Gastrocnemius medialis (tissue), 4 donors: Measurements from ENCODE around the gene ACSS2. TPM values are rescaled to one million over a fixed set of nuclear protein-coding genes. Genes with fewer than 3 reads are reported as not detected.

Experiments
- ATAC-seq, 2 donors: fragments of 150-250 bp; one replicate each; pipeline ENCODE4 v1.9.1; 2016
- DNase-seq, 2 donors: peaks; one replicate each; pipeline ENCODE4 v3.0.0-alpha.2; 2019
- H3K27ac ChIP-seq, 4 donors: fragments of 200-600 bp; sonication (generic); 1 replicate in 1 of 4; 2 replicates in 3 of 4; pipeline ENCODE4 v1.5.1; 2016 to 2018; ENCODE audit warnings: mild to moderate bottlenecking in 2 of 4, moderate library complexity in 1 of 4
- H3K27me3 ChIP-seq, 3 donors: fragments of 200-600 bp; sonication (generic) in 2 of 3; 1 replicate in 1 of 3; 2 replicates in 2 of 3; pipeline versions ENCODE4 v1.5.1 to v1.6.0; 2016 to 2019; ENCODE audit warnings: mild to moderate bottlenecking in 1 of 3, moderate library complexity in 1 of 3
- H3K36me3 ChIP-seq, 2 donors: fragments of 200-600 bp; sonication (generic) in 1 of 2; one replicate each; pipeline ENCODE4 v1.5.1; 2017 to 2018
- H3K4me1 ChIP-seq, 2 donors: fragments of 200-600 bp; sonication (generic) in 1 of 2; one replicate each; pipeline ENCODE4 v1.5.1; 2016 to 2017; ENCODE audit warnings: mild to moderate bottlenecking in 2 of 2
- H3K4me3 ChIP-seq, 4 donors: fragments of 200-600 bp; sonication (generic) in 3 of 4; 1 replicate in 1 of 4; 2 replicates in 3 of 4; pipeline ENCODE4 v1.5.1; 2016 to 2019; ENCODE audit warnings: mild to moderate bottlenecking in 2 of 4
- H3K9me3 ChIP-seq, 3 donors: fragments of 200-600 bp; sonication (generic) in 2 of 3; 1 replicate in 1 of 3; 2 replicates in 2 of 3; pipeline ENCODE4 v1.5.1; 2016 to 2019
- CTCF ChIP-seq, 5 experiments: fragments of 450-650 bp in 3 of 5; fragments of 200-600 bp in 2 of 5; sonication (generic) in 2 of 5; IDR thresholded peaks in 4 of 5; conservative IDR thresholded peaks in 1 of 5; 1 replicate in 4 of 5; 2 replicates in 1 of 5; pipeline ENCODE4 v1.5.1; 2016 to 2019; ENCODE audit warnings: antibody characterized with exemption in 5 of 5, mild to moderate bottlenecking in 3 of 5, moderate library complexity in 3 of 5
- POLR2A ChIP-seq, 2 donors: fragments of 450-650 bp; IDR thresholded peaks; one replicate each; pipeline ENCODE4 v1.6.1; 2017; ENCODE audit warnings: antibody characterized with exemption in 2 of 2, mild to moderate bottlenecking in 2 of 2, moderate library complexity in 2 of 2
- in situ Hi-C, 4 donors: fragments of 200-750 bp; cut with MboI; loops; one replicate each; pipeline versions ENCODE4 v1.15.0 to v1.8.0; 2017; ENCODE audit warnings: low sequenced_read_pairs in 4 of 4
- intact Hi-C: fragments of 100-400 bp; cut with DNase I; formaldehyde crosslinking; loops from one replicate; pipeline ENCODE4 v1.15.1; 2023; ENCODE audit warnings: low total_unique reads
- total RNA-seq, 4 donors: library from RNA; depleted of rRNA; stranded (reverse); fragments of >200 nt; gene quantifications; one replicate each; pipeline versions ENCODE4 v1.1.0 to v1.2.3, GENCODE V29; 2016

Gene ACSS2
- total RNA-seq, 4 donors from 2014 or later, result 70.5 to 94.7 (median 88.1) TPM

GRCh38 chr20:34953960-34954359 lies 77.5 kb downstream of the ACSS2 start:
- TF ChIP-seq POLR2A (IDR thresholded peaks at IDR 0.05) (no peak), CTCF (IDR thresholded peaks at IDR 0.05 in 4 of 5, conservative IDR thresholded peaks at IDR 0.05 in 1 of 5) (no peak)
- no peak for DNase-seq
- no peak overlapping the region for H3K4me3 ChIP-seq
- peak overlapping the region; percentile 83 to 98 (median 91) for H3K27ac ChIP-seq
- no peaks in the 10 kb centered on the region for H3K36me3 ChIP-seq
- in situ Hi-C loops, result no loop called here
- intact Hi-C loops, result loop anchor here (2.0 to 10.0 kb wide), 2 partner anchors 119 to 141 kb away; partner anchors contain the start of gene TRPC4AP
- no peaks in the 10 kb centered on the region for H3K9me3 ChIP-seq
- peaks cover 27 to 53% of the 10 kb centered on the region in 2 donors for H3K4me1 ChIP-seq
- no peaks in the 10 kb centered on the region for H3K27me3 ChIP-seq
- no peak for ATAC-seq

- H3K36me3 ChIP-seq, result no peaks in the 10 kb centered on the region
- H3K27ac ChIP-seq, result peak overlapping the region; percentile 83 to 98 (median 91)
- peak; percentile 62 to 81 for DNase-seq
- peak; percentile 56 to 58 for ATAC-seq
- no peaks in the 10 kb centered on the region for H3K9me3 ChIP-seq
- no peak for TF ChIP-seq POLR2A (IDR thresholded peaks at IDR 0.05)
- TF ChIP-seq CTCF (IDR thresholded peaks at IDR 0.05 in 4 of 5, conservative IDR thresholded peaks at IDR 0.05 in 1 of 5), result no peak
- peaks cover 27 to 49% of the 10 kb centered on the region in 2 donors for H3K4me1 ChIP-seq
- intact Hi-C loops (loop anchor here (1.0 to 10.0 kb wide), 3 partner anchors 79 to 140 kb away; partner anchors contain the start of genes ACSS2 and TRPC4AP), in situ Hi-C loops (loop anchor here in 3 of 4 donors (5.0 kb wide), 1 partner anchor 83 kb away; the partner anchor contains the start of gene GGT7 (in 3 of the 3))
- H3K4me3 ChIP-seq, result peak overlapping the region; percentile 58 to 97 (median 80)
- no peaks in the 10 kb centered on the region for H3K27me3 ChIP-seq
Observed at GRCh38 chr20:34954904-34955230, 78.5 kb downstream of the ACSS2 start.

- Histone ChIP-seq H3K36me3 (no peaks in the 10 kb centered on the region), H3K4me3 (peak within 1 kb of the TSS; percentile 58 to 97 (median 80)), H3K9me3 (no peaks in the 10 kb centered on the region), H3K27me3 (no peaks in the 10 kb centered on the region), H3K4me1 (peaks cover 27 to 53% of the 10 kb centered on the region in 2 donors), H3K27ac (peak within 1 kb of the TSS; percentile 83 to 98 (median 91))
- intact Hi-C loops, result loop anchor here (1.0 to 10.0 kb wide), 3 partner anchors 79 to 139 kb away; partner anchors contain the start of genes ACSS2 and TRPC4AP
- peak; percentile 94 to 97 for DNase-seq
- in situ Hi-C loops, result loop anchor here in 3 of 4 donors (5.0 kb wide), 1 partner anchor 83 kb away; the partner anchor contains the start of gene GGT7 (in 3 of the 3)
- TF ChIP-seq CTCF (IDR thresholded peaks at IDR 0.05 in 4 of 5, conservative IDR thresholded peaks at IDR 0.05 in 1 of 5) (peak; percentile 53 to 74 (median 64)), POLR2A (IDR thresholded peaks at IDR 0.05) (peak; percentile 79 to 91)
- peak; percentile 80 to 88 for ATAC-seq
Observed at GRCh38 chr20:34955231-34956040, 79.0 kb downstream of the ACSS2 start, which contains the start of the genes GSS and MYH7B. GSS (minus strand) TSS chr20:34955806; CDS start chr20:34951852, 3,954 bp downstream. MYH7B (plus strand) TSS chr20:34955868; CDS start chr20:34978006, 22,138 bp downstream.

- H3K27me3 ChIP-seq, result no peaks in the 10 kb centered on the region
- no peak for ATAC-seq
- H3K4me1 ChIP-seq, result peaks cover 27 to 51% of the 10 kb centered on the region in 2 donors
- peak overlapping the region; percentile 58 to 97 (median 80) for H3K4me3 ChIP-seq
- in situ Hi-C loops, result loop anchor here in 3 of 4 donors (5.0 kb wide), 1 partner anchor 84 kb away; the partner anchor contains the start of gene GGT7 (in 3 of the 3)
- TF ChIP-seq POLR2A (IDR thresholded peaks at IDR 0.05), result no peak
- peak in 2 of 5 experiments; percentile 12 to 34 for TF ChIP-seq CTCF (IDR thresholded peaks at IDR 0.05 in 4 of 5, conservative IDR thresholded peaks at IDR 0.05 in 1 of 5)
- no peaks in the 10 kb centered on the region for H3K36me3 ChIP-seq
- no peak for DNase-seq
- H3K27ac ChIP-seq, result peak overlapping the region; percentile 83 to 98 (median 91)
- H3K9me3 ChIP-seq, result no peaks in the 10 kb centered on the region
- intact Hi-C loops, result loop anchor here (10.0 kb wide), 1 partner anchor 139 kb away; the partner anchor contains the start of gene TRPC4AP
Observed at GRCh38 chr20:34956041-34956458, 79.6 kb downstream of the ACSS2 start.
